Fibroblast of lung (primary cell): ENCODE data around the gene SPDYE2. TPM values are rescaled to one million over a fixed set of nuclear protein-coding genes. Genes with fewer than 3 reads are reported as not detected.
"Not testable (repeated sequence)": the region's sequence is repeated elsewhere in the genome, so short reads cannot be mapped to it uniquely, and the experiment has no call there.

Source experiments
- DNase-seq, 2 donors: peaks; one replicate each; pipeline versions ENCODE4 v3.0.0 to v3.0.0-alpha.2; 2010; ENCODE audit warnings: low read depth in 2 of 2
- H2AFZ ChIP-seq: 2 replicates; pipeline ENCODE4 v1.5.1; 2012; ENCODE audit warnings: low read length, control low read depth, inconsistent platforms
- H3K27ac ChIP-seq: 2 replicates; pipeline ENCODE4 v1.5.1; 2011; ENCODE audit warnings: low read length, control low read depth; ENCODE audit not compliant: insufficient read depth
- H3K27me3 ChIP-seq: 2 replicates; pipeline ENCODE4 v1.5.1; 2011; ENCODE audit warnings: mild to moderate bottlenecking, low read length; ENCODE audit not compliant: control insufficient read depth, insufficient read depth
- H3K36me3 ChIP-seq: 2 replicates; pipeline ENCODE4 v1.5.1; 2011; ENCODE audit warnings: low read length; ENCODE audit not compliant: control insufficient read depth, insufficient read depth
- H3K4me1 ChIP-seq: 2 replicates; pipeline ENCODE4 v1.5.1; 2011; ENCODE audit warnings: low read length; ENCODE audit not compliant: control insufficient read depth, insufficient read depth; ENCODE audit errors: extremely low read depth
- H3K4me2 ChIP-seq: 2 replicates; pipeline ENCODE4 v1.5.1; 2011; ENCODE audit warnings: low read length, control low read depth; ENCODE audit not compliant: insufficient read depth; ENCODE audit errors: extremely low read depth
- H3K4me3 ChIP-seq, 4 experiments: fragments of 200-600 bp in 1 of 4; sonication (generic) in 1 of 4; replicated peaks in 1 of 4; 2 replicates each; pipeline ENCODE4 v1.5.1; 2011 to 2016; ENCODE audit warnings: low read length in 4 of 4, low read depth in 3 of 4, mild to moderate bottlenecking in 3 of 4, control low read depth in 2 of 4, inconsistent platforms in 1 of 4, mixed read lengths in 1 of 4; ENCODE audit not compliant: insufficient read depth in 1 of 4; ENCODE audit errors: control extremely low read depth in 1 of 4
- H3K79me2 ChIP-seq: 2 replicates; pipeline ENCODE4 v1.5.1; 2012; ENCODE audit warnings: mild to moderate bottlenecking, low read length, inconsistent platforms; ENCODE audit not compliant: control insufficient read depth, insufficient read depth
- H3K9ac ChIP-seq: 2 replicates; pipeline ENCODE4 v1.5.1; 2011; ENCODE audit warnings: mild to moderate bottlenecking, low read length, control low read depth; ENCODE audit not compliant: insufficient read depth
- H3K9me3 ChIP-seq: 2 replicates; pipeline ENCODE4 v1.5.1; 2012; ENCODE audit warnings: low read depth, low read length; ENCODE audit not compliant: control insufficient read depth, insufficient read depth
- H4K20me1 ChIP-seq: 2 replicates; pipeline ENCODE4 v1.5.1; 2011; ENCODE audit warnings: low read length; ENCODE audit not compliant: control insufficient read depth, insufficient read depth; ENCODE audit errors: extremely low read depth
- polyA plus RNA-seq, 2 donors: library from polyadenylated mRNA; depleted of rRNA in 1 of 2; stranded (reverse) in 1 of 2; unstranded in 1 of 2; fragments of >200 nt; gene quantifications; 2 replicates each; pipeline ENCODE4 v1.2.1, GENCODE V29; 2011 to 2012; ENCODE audit warnings: missing spikeins in 1 of 2
- total RNA-seq: library from RNA; depleted of rRNA; stranded (reverse); fragments of >200 nt; gene quantifications from 2 replicates; pipeline ENCODE4 v1.2.1, GENCODE V29; 2014

The SPDYE2 gene
- total and polyA plus RNA-seq, 2 donors (not counting 1 experiment from before 2014, with no cell fraction given), result not detected

DNA sequence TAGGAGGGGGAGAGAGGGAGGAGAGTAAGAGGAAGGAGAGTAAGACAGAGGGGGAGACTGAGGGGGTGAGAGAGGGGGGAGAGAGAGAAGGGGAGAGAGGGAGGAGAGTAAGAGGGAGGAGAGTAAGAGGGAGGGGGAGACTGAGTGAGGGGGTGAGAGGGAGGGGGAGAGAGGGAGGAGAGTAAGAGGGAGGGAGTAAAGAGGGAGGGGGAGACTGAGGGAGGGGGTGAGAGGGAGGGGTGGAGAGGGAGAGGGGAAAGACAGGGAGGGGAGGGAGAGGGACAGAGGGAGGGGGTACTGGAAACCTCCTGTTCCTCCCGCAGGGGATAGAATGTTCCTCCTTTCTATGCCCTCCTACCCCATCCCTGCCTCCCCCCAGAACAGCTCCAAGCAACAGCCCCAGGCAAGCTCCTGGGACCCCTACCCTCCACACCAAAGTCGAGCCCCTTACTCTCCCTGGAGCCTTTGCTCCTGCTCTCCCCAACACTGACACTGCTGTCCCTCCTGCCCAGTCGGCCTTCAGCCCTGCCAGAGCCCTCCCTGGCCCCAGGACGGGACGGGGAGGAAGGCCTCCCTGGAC lies 38.3 kb upstream of the SPDYE2 start:
- not testable (repeated sequence) for H2AFZ ChIP-seq, H3K36me3 ChIP-seq, H3K9me3 ChIP-seq, H4K20me1 ChIP-seq, H3K27me3 ChIP-seq, H3K27ac ChIP-seq, H3K4me1 ChIP-seq, H3K79me2 ChIP-seq, H3K9ac ChIP-seq
- H3K4me2 ChIP-seq, result peak overlapping the region; percentile 71
- H3K4me3 ChIP-seq, result peak overlapping the region in 2 of 4 experiments; percentile 15 to 37
- DNase-seq, result peak; percentile 73 to 91

DNA sequence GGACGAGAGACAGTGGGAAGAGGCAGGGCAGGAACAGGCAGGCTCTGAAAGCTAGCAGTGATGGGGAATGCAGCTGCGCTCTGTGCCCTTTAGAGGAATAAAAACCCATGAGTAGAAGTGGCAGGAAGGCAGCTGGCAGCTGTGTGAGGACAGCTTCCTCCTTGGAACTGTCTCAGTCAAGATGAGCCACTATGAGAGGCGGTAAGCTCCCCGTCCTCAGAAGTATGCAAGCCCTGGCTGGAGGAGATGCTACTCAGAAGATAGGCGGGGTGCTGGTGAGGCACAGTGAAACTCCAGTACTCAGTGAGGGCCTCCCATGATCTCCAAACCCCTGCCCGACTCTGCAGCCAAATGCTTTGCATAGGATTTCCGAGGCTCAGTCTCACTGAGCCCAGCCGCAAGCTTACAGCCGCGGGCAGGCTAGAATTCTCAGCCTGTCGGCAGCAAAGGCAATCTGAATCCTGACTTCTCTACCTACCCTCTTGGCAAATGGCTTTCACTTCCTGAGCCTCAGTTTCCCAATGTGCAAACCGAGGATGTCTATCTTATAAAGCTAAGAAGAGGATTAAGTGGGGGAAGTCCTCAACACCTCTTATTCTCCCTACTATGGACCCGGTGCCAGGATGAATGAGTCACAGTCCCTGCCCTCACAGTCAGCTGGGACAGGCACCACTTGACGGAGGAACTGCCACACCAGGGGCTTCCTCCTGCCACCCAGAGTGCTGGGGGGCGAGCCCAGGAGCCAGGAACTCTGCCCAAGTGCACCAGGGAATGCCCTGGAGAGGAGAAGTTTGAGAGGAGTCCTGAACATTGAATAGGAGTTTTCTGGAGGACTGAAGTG lies 35.9 kb upstream of the SPDYE2 start:
- H3K79me2 ChIP-seq, DNase-seq, H3K4me3 ChIP-seq, H3K27me3 ChIP-seq, H3K27ac ChIP-seq, H3K9ac ChIP-seq, H3K36me3 ChIP-seq, H3K4me1 ChIP-seq, H3K4me2 ChIP-seq, H3K9me3 ChIP-seq, H4K20me1 ChIP-seq, H2AFZ ChIP-seq: not testable (repeated sequence)

DNA sequence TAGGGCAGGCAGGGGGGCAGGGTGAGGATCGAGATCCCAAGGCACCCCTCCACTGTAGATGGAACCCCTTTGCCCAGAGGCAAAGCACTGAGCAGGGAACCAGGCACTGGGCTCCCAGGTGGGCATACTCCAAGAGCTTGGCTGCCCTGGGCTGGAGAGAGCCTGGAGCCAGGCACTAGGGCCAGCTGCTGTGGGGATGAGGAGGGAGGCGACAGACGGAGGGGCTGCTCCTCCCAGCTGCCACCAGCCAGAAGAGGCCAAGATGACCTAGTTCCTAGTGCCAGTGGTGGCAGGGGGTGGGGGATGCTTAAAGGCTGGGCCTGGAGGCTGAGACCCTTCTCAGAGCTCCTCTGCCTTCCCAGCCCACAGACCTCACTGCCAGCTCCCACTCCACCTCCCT lies 35.1 kb upstream of the SPDYE2 start:
- not testable (repeated sequence) for H2AFZ ChIP-seq, H3K4me3 ChIP-seq, H3K9ac ChIP-seq, H3K79me2 ChIP-seq, H4K20me1 ChIP-seq, H3K9me3 ChIP-seq, DNase-seq, H3K27ac ChIP-seq, H3K27me3 ChIP-seq, H3K4me2 ChIP-seq, H3K4me1 ChIP-seq, H3K36me3 ChIP-seq

DNA sequence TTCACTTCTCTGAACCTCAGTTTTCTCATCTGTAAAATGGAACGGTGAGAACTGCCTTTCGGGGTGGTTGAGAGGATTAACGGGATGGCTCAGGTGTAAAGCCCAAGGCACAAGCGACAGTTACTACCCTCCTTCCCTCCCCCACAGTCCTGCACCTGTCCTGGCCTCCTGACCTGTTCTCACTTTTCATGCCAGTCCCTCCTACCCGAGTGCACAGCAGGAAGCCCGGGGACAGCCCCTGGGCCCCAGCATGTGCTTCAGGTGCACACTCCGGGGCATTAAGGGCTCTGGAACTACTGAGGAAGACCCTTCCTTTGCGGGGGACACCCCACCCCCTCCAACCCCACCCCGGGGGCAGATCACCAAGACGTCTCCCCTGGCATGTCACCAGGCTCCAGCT lies 34.1 kb upstream of the SPDYE2 start:
- H4K20me1 ChIP-seq, H3K4me3 ChIP-seq, H3K4me1 ChIP-seq, H3K27me3 ChIP-seq, H3K4me2 ChIP-seq, H3K27ac ChIP-seq, H3K36me3 ChIP-seq, H3K9me3 ChIP-seq, DNase-seq, H3K9ac ChIP-seq, H3K79me2 ChIP-seq, H2AFZ ChIP-seq: not testable (repeated sequence)

DNA sequence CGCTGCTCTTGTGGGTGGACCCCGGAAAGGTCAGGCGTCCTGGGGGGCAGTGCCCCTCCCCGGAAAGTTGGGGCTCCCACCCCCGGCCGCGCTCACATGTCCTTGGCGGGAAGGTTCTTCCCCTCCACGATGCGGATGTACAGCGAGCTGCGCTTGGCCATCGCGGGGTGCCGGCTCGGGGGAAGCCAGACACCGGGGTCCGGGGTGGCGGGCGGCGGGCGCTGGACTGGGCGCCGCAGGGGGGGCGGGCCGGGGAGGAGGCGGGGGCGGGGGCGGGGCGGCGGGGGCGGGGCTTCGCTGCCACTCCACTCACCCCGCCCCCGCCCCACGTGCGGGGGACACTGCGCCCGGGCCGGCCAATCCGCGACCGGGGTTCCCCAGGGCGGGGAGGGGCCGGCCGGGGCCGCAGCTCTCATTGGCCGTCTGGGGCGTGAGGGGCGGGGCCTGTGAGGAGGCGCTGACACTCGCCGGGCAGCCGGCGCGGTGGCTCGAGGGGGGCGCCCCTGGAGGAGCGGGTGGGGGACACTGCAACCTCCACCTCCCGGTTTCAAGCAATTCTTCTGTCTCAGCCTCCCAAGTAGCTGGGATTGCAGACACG lies 33.4 kb upstream of the SPDYE2 start, which contains the start of gene RASA4B:
RASA4B (minus strand) TSS at position 228 of the 598 bp plus-strand sequence; CDS start at position 161, 67 bp downstream.
- H3K9ac ChIP-seq, H4K20me1 ChIP-seq, H3K9me3 ChIP-seq, H3K79me2 ChIP-seq, H3K27me3 ChIP-seq, H3K36me3 ChIP-seq, H3K4me1 ChIP-seq, H2AFZ ChIP-seq, DNase-seq, H3K4me2 ChIP-seq, H3K27ac ChIP-seq: not testable (repeated sequence)
- H3K4me3 ChIP-seq, result peak within 1 kb of the TSS in 1 of 4 experiments; percentile 26

DNA sequence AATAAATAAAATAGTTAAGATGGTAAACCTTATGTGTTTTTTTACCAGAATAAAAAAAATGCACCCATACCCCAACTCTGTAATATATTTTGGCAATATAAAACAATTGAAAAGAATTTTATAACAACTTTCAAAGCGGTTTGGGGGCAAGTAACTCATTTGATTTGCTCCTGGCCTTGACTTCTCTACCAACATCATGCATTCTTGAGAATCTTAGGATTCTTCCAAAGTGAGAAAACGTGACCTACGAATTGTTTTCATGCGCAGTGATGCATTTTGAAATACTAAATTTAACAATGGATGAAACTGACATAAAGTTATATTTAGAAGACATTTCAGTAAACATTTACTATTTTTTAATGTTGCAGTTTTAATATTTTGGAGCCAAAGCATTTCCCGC lies 30.2 kb upstream of the SPDYE2 start:
- not testable (repeated sequence) for H4K20me1 ChIP-seq, H3K9me3 ChIP-seq, H3K27ac ChIP-seq, H3K27me3 ChIP-seq, H3K4me3 ChIP-seq, H3K4me1 ChIP-seq, H3K79me2 ChIP-seq, H3K36me3 ChIP-seq, H3K9ac ChIP-seq, H3K4me2 ChIP-seq, H2AFZ ChIP-seq, DNase-seq
